H9 (cell line): ENCODE data around the gene BBOX1. TPM values are rescaled to one million over a fixed set of nuclear protein-coding genes. Genes with fewer than 3 reads are reported as not detected.
"Not testable (repeated sequence)": the region's sequence is repeated elsewhere in the genome, so short reads cannot be mapped to it uniquely, and the experiment has no call there.

Experiments
- DNase-seq: peaks from one replicate; pipeline ENCODE4 v3.0.0-alpha.2; 2017
- H2AFZ ChIP-seq: one replicate; pipeline ENCODE4 v1.6.1; 2013; ENCODE audit warnings: mild to moderate bottlenecking, low read length, control low read depth, moderate library complexity
- H2AK5ac ChIP-seq: 2 replicates; pipeline ENCODE4 v1.6.1; 2013; ENCODE audit warnings: low read length, control low read depth, mixed read lengths; ENCODE audit not compliant: insufficient read length
- H2BK120ac ChIP-seq: one replicate; pipeline ENCODE4 v1.6.1; 2013; ENCODE audit warnings: low read depth, mild to moderate bottlenecking, low read length, control low read depth, inconsistent platforms; ENCODE audit not compliant: poor library complexity, severe bottlenecking
- H2BK12ac ChIP-seq: 2 replicates; pipeline ENCODE4 v1.6.1; 2013; ENCODE audit warnings: low read length, control low read depth, mixed read lengths, low read depth; ENCODE audit not compliant: insufficient read length
- H2BK15ac ChIP-seq: 2 replicates; pipeline ENCODE4 v1.6.1; 2013; ENCODE audit warnings: low read depth, low read length, control low read depth
- H2BK20ac ChIP-seq: one replicate; pipeline ENCODE4 v1.6.1; 2013; ENCODE audit warnings: low read depth, mild to moderate bottlenecking, low read length, control low read depth, inconsistent platforms; ENCODE audit not compliant: poor library complexity, severe bottlenecking
- H2BK5ac ChIP-seq: 2 replicates; pipeline ENCODE4 v1.6.1; 2013; ENCODE audit warnings: low read length, control low read depth, mixed read lengths; ENCODE audit not compliant: insufficient read length
- H3K14ac ChIP-seq: 2 replicates; pipeline ENCODE4 v1.6.1; 2013; ENCODE audit warnings: low read length, control low read depth; ENCODE audit not compliant: insufficient read depth
- H3K18ac ChIP-seq: 2 replicates; pipeline ENCODE4 v1.6.1; 2013; ENCODE audit warnings: low read depth, mild to moderate bottlenecking, mixed read lengths, low read length, control low read depth; ENCODE audit not compliant: insufficient read length
- H3K23ac ChIP-seq: 2 replicates; pipeline ENCODE4 v1.6.1; 2013; ENCODE audit warnings: low read length, control low read depth, mixed read lengths, low read depth; ENCODE audit not compliant: insufficient read length
- H3K23me2 ChIP-seq: 2 replicates; pipeline ENCODE4 v1.6.1; 2013; ENCODE audit warnings: low read depth, mild to moderate bottlenecking, mixed read lengths, low read length, control low read depth; ENCODE audit not compliant: insufficient read length, poor library complexity, severe bottlenecking
- H3K27ac ChIP-seq: 2 replicates; pipeline ENCODE4 v1.5.1; 2013; ENCODE audit warnings: low read length, control low read depth, mixed read lengths, low read depth; ENCODE audit not compliant: insufficient read length
- H3K27me3 ChIP-seq: 2 replicates; pipeline ENCODE4 v1.6.1; 2013; ENCODE audit warnings: low read length, control low read depth, inconsistent platforms; ENCODE audit not compliant: insufficient read depth
- H3K4ac ChIP-seq: 2 replicates; pipeline ENCODE4 v1.6.1; 2013; ENCODE audit warnings: low read depth, mild to moderate bottlenecking, control low read depth, inconsistent platforms, low read length, moderate library complexity
- H3K4me1 ChIP-seq: 2 replicates; pipeline ENCODE4 v1.6.1; 2013; ENCODE audit warnings: low read length, control low read depth, inconsistent platforms; ENCODE audit not compliant: insufficient read depth
- H3K4me2 ChIP-seq: 2 replicates; pipeline ENCODE4 v1.6.1; 2013; ENCODE audit warnings: low read length, control low read depth, mixed read lengths; ENCODE audit not compliant: insufficient read length, insufficient read depth
- H3K56ac ChIP-seq: 2 replicates; pipeline ENCODE4 v1.6.1; 2013; ENCODE audit warnings: low read depth, mild to moderate bottlenecking, mixed read lengths, low read length, control low read depth; ENCODE audit not compliant: insufficient read length
- H3K79me1 ChIP-seq: 2 replicates; pipeline ENCODE4 v1.6.1; 2013; ENCODE audit warnings: low read depth, mild to moderate bottlenecking, moderate library complexity, low read length, control low read depth, inconsistent platforms; ENCODE audit not compliant: insufficient read depth, poor library complexity, severe bottlenecking
- H3K79me2 ChIP-seq: 2 replicates; pipeline ENCODE4 v1.6.1; 2013; ENCODE audit warnings: low read length, control low read depth, inconsistent platforms; ENCODE audit not compliant: insufficient read depth
- H3K9ac ChIP-seq: 2 replicates; pipeline ENCODE4 v1.6.1; 2013; ENCODE audit warnings: low read length, control low read depth, mixed read lengths; ENCODE audit not compliant: insufficient read length; ENCODE audit errors: extremely low read depth
- H3K9me3 ChIP-seq: one replicate; pipeline ENCODE4 v1.6.1; 2013; ENCODE audit warnings: low read depth, low read length, inconsistent platforms; ENCODE audit not compliant: control insufficient read depth
- H3T11ph ChIP-seq: one replicate; pipeline ENCODE4 v1.6.1; 2013; ENCODE audit warnings: mild to moderate bottlenecking, low read length, control low read depth, inconsistent platforms
- H4K20me1 ChIP-seq: one replicate; pipeline ENCODE4 v1.6.1; 2013; ENCODE audit not compliant: control insufficient read depth, insufficient read length, insufficient read depth
- H4K5ac ChIP-seq: 2 replicates; pipeline ENCODE4 v1.6.1; 2013; ENCODE audit warnings: low read depth, mild to moderate bottlenecking, mixed read lengths, low read length, control low read depth; ENCODE audit not compliant: insufficient read length
- H4K8ac ChIP-seq: replicated peaks from 2 replicates; pipeline ENCODE4 v1.6.1; 2013; ENCODE audit warnings: low read length, control low read depth, mixed read lengths, low read depth; ENCODE audit not compliant: insufficient read length
- H4K91ac ChIP-seq: 2 replicates; pipeline ENCODE4 v1.6.1; 2013; ENCODE audit warnings: low read depth, mild to moderate bottlenecking, moderate library complexity, mixed read lengths, low read length, control low read depth; ENCODE audit not compliant: insufficient read length
- H3K27ac Mint-ChIP-seq, 3 experiments: 2 replicates in 2 of 3; 3 replicates in 1 of 3; pipeline ENCODE4 v1.8.0; 2020 to 2021; ENCODE audit warnings: mixed read lengths in 3 of 3, mild to moderate bottlenecking in 1 of 3, moderate library complexity in 1 of 3
- H3K27me3 Mint-ChIP-seq: 2 replicates; pipeline ENCODE4 v1.8.0; 2021; ENCODE audit warnings: low read depth, mild to moderate bottlenecking, moderate library complexity, mixed read lengths
- H3K36me3 Mint-ChIP-seq, 3 experiments: 2 replicates in 2 of 3; 3 replicates in 1 of 3; pipeline ENCODE4 v1.8.0; 2020 to 2021; ENCODE audit warnings: low read depth in 3 of 3, mixed read lengths in 3 of 3; ENCODE audit not compliant: insufficient read depth in 1 of 3
- H3K4me1 Mint-ChIP-seq, 2 experiments: 2 replicates each; pipeline ENCODE4 v1.8.0; 2020; ENCODE audit warnings: mixed read lengths in 2 of 2
- H3K4me3 Mint-ChIP-seq, 2 experiments: 2 replicates in 1 of 2; 3 replicates in 1 of 2; pipeline ENCODE4 v1.8.0; 2020 to 2021; ENCODE audit warnings: mild to moderate bottlenecking in 2 of 2, mixed read lengths in 2 of 2, moderate library complexity in 1 of 2
- H3K9me3 Mint-ChIP-seq, 2 experiments: 2 replicates in 1 of 2; 3 replicates in 1 of 2; pipeline ENCODE4 v1.8.0; 2020; ENCODE audit warnings: mild to moderate bottlenecking in 2 of 2, mixed read lengths in 2 of 2, moderate library complexity in 1 of 2
- CTCF ChIP-seq: fragments of 200-600 bp; sonication (generic); conservative IDR thresholded peaks from 3 replicates; pipeline ENCODE4 v1.8.0; 2021; ENCODE audit warnings: antibody characterized with exemption, mild to moderate bottlenecking
- WGBS: extraction: QIAGEN DNeasy Blood & Tissue Kit; methylation state at CpG from one replicate; pipeline ENCODE4 v1.1.7; 2013; ENCODE audit warnings: missing lambda C conversion rate, low lambda C conversion rate, mixed read lengths; ENCODE audit not compliant: insufficient read length; ENCODE audit errors: extremely low coverage; 5-methylcytosine and 5-hydroxymethylcytosine counted together
- total RNA-seq: library from RNA; stranded (reverse); gene quantifications from 2 replicates; pipeline ENCODE4 v1.2.1, GENCODE V29; 2021

Gene BBOX1
- total RNA-seq, 1 experiment from 2014 or later = not detected

- Histone ChIP-seq H2AFZ (no peak overlapping the region), H3K4me1 (no peaks in the 10 kb centered on the region), H3K56ac (no peak overlapping the region), H3K27ac (no peak overlapping the region), H3K4me2 (no peak overlapping the region), H4K91ac (no peak overlapping the region), H3K79me1 (no peaks in the 10 kb centered on the region), H4K8ac (no peak overlapping the region), H3K9ac (no peak overlapping the region), H3T11ph (no peak overlapping the region), H3K4ac (no peak overlapping the region), H3K27me3 (no peaks in the 10 kb centered on the region), H3K14ac (no peak overlapping the region), H3K23me2 (no peaks in the 10 kb centered on the region), H2BK5ac (no peak overlapping the region), H3K23ac (no peak overlapping the region), H2BK15ac (no peak overlapping the region), H4K20me1 (no peaks in the 10 kb centered on the region), H3K9me3 (no peaks in the 10 kb centered on the region), H2BK20ac (no peak overlapping the region), H4K5ac (no peak overlapping the region), H2BK12ac (no peak overlapping the region), H3K79me2 (no peaks in the 10 kb centered on the region), H2AK5ac (no peak overlapping the region), H2BK120ac (no peak overlapping the region), H3K18ac (no peak overlapping the region)
- Mint-ChIP-seq H3K27ac (no peak overlapping the region), H3K36me3 (peaks cover 6 to 18% (median 8%) of the 10 kb centered on the region in 3 experiments), H3K4me3 (no peak overlapping the region), H3K4me1 (peaks cover under 1 to 2% of the 10 kb centered on the region in 2 experiments; a peak in 3 of 4 replicates), H3K27me3 (no peaks in the 10 kb centered on the region), H3K9me3 (peaks cover 8 to 12% of the 10 kb centered on the region in 2 experiments)
- TF ChIP-seq CTCF = no peak
- WGBS = no CpG with 5 or more reads among the region's 2 CpGs
- no peak for DNase-seq
Measured at GRCh38 chr11:27089746-27090145, 49.1 kb downstream of the BBOX1 start.

- Mint-ChIP-seq H3K9me3 (peaks cover 8 to 12% of the 10 kb centered on the region in 2 experiments), H3K36me3 (peaks cover 6 to 18% (median 8%) of the 10 kb centered on the region in 3 experiments)
- H3K4ac ChIP-seq, H2BK120ac ChIP-seq, H2BK12ac ChIP-seq, H3K18ac ChIP-seq, H2AK5ac ChIP-seq, H3K23ac ChIP-seq, H3K9me3 ChIP-seq, H4K91ac ChIP-seq, H3K79me2 ChIP-seq, H3K4me2 ChIP-seq, H3K14ac ChIP-seq, H2BK15ac ChIP-seq, H3K27ac ChIP-seq, DNase-seq, H4K8ac ChIP-seq, H3T11ph ChIP-seq, H3K9ac ChIP-seq, H3K79me1 ChIP-seq, H3K27me3 Mint-ChIP-seq, H3K4me1 Mint-ChIP-seq, H3K4me1 ChIP-seq, H3K27ac Mint-ChIP-seq, H3K27me3 ChIP-seq, H3K4me3 Mint-ChIP-seq, H3K56ac ChIP-seq, H3K23me2 ChIP-seq, H2BK5ac ChIP-seq, H4K20me1 ChIP-seq, H4K5ac ChIP-seq, H2AFZ ChIP-seq, H2BK20ac ChIP-seq: not testable (repeated sequence)
- WGBS = no CpG with 5 or more reads among the region's 5 CpGs
Measured at GRCh38 chr11:27090357-27090948, 49.8 kb downstream of the BBOX1 start.
